ENCODE results near the gene UPB1.

The UPB1 gene

DNA sequence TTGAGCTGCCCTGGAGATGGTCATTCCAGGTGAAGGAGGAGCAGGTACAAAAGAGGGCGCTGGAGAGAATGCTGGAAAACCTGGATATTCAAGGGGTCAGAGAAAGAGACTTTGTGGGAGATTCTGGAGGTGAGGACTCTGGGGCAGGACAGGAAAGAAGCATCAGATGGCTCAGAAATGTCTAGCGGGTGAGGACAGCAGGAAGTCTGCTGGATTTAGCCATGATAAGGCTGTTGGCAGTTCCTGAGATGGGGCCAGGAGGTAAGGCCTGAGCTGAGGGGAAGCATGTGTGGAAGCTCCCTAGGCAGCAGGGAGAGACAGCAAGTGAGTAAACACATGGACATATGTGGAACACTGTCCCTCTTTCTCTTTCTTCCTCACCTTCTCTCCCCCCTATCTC lies 1.5 kb downstream of the UPB1 start:
- no peak for TF ChIP-seq FOXM1 (IDR thresholded peaks at IDR 0.05; ENCODE audit: borderline replicate concordance, low read depth)
- TF ChIP-seq RAD21 (IDR thresholded peaks at IDR 0.05; ENCODE audit: low read depth) = no peak
- no peak for TF ChIP-seq YY1 (IDR thresholded peaks at IDR 0.05; ENCODE audit: low read depth)
- TF ChIP-seq, protein P1, sequence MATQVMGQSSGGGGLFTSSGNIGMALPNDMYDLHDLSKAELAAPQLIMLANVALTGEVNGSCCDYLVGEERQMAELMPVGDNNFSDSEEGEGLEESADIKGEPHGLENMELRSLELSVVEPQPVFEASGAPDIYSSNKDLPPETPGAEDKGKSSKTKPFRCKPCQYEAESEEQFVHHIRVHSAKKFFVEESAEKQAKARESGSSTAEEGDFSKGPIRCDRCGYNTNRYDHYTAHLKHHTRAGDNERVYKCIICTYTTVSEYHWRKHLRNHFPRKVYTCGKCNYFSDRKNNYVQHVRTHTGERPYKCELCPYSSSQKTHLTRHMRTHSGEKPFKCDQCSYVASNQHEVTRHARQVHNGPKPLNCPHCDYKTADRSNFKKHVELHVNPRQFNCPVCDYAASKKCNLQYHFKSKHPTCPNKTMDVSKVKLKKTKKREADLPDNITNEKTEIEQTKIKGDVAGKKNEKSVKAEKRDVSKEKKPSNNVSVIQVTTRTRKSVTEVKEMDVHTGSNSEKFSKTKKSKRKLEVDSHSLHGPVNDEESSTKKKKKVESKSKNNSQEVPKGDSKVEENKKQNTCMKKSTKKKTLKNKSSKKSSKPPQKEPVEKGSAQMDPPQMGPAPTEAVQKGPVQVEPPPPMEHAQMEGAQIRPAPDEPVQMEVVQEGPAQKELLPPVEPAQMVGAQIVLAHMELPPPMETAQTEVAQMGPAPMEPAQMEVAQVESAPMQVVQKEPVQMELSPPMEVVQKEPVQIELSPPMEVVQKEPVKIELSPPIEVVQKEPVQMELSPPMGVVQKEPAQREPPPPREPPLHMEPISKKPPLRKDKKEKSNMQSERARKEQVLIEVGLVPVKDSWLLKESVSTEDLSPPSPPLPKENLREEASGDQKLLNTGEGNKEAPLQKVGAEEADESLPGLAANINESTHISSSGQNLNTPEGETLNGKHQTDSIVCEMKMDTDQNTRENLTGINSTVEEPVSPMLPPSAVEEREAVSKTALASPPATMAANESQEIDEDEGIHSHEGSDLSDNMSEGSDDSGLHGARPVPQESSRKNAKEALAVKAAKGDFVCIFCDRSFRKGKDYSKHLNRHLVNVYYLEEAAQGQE (IDR thresholded peaks at IDR 0.05; ENCODE audit: low read depth) = no peak
- no peak for TF ChIP-seq EGR1 (IDR thresholded peaks at IDR 0.05)
- no peak for TF ChIP-seq NFIC (IDR thresholded peaks at IDR 0.05)
- no peak for TF ChIP-seq EP300 (IDR thresholded peaks at IDR 0.05; ENCODE audit: borderline replicate concordance)
- no peak for TF ChIP-seq TAF1 (IDR thresholded peaks at IDR 0.05; ENCODE audit: low read depth)
- TF ChIP-seq TEAD4 (IDR thresholded peaks at IDR 0.05) = no peak
- TF ChIP-seq TCF12 (IDR thresholded peaks at IDR 0.05; ENCODE audit: low read depth) = no peak
- TF ChIP-seq ZBTB7A (IDR thresholded peaks at IDR 0.05; ENCODE audit: low read depth) = no peak
- TF ChIP-seq CEBPB (IDR thresholded peaks at IDR 0.05) = no peak
- TF ChIP-seq, protein P2, sequence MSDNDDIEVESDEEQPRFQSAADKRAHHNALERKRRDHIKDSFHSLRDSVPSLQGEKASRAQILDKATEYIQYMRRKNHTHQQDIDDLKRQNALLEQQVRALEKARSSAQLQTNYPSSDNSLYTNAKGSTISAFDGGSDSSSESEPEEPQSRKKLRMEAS (IDR thresholded peaks at IDR 0.05) = no peak
- TF ChIP-seq, protein P3, sequence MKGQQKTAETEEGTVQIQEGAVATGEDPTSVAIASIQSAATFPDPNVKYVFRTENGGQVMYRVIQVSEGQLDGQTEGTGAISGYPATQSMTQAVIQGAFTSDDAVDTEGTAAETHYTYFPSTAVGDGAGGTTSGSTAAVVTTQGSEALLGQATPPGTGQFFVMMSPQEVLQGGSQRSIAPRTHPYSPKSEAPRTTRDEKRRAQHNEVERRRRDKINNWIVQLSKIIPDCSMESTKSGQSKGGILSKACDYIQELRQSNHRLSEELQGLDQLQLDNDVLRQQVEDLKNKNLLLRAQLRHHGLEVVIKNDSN (IDR thresholded peaks at IDR 0.05) = no peak
- no peak for TF ChIP-seq CREB1 (IDR thresholded peaks at IDR 0.05; ENCODE audit: low read depth)

DNA sequence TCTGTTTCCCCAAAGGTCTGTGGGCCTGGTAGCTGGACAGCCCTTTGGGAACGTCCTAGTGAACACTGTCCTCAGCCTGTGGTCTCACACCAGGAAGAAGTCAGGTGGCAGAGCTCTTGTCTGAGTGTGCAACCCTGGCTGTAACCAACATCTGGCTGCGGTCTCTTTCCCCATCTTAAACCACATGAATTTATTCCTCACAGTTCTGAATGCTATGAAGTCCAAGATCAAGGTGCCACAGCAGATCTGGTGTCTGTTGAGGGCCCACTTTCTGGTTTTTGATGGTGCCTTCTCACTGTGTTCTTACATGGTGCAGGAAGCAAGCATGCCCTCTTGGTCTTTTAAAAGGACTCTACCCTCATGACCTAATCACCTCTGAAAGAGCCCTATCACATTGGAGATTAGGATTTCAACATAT lies 2.7 kb downstream of the UPB1 start:
- TF ChIP-seq EGR1 (IDR thresholded peaks at IDR 0.05) (no peak), ZBTB7A (IDR thresholded peaks at IDR 0.05; ENCODE audit: low read depth) (no peak), EP300 (IDR thresholded peaks at IDR 0.05; ENCODE audit: borderline replicate concordance) (no peak), NFIC (IDR thresholded peaks at IDR 0.05) (no peak), TAF1 (IDR thresholded peaks at IDR 0.05; ENCODE audit: low read depth) (no peak), FOXM1 (IDR thresholded peaks at IDR 0.05; ENCODE audit: borderline replicate concordance, low read depth) (no peak), YY1 (IDR thresholded peaks at IDR 0.05; ENCODE audit: low read depth) (no peak), CEBPB (IDR thresholded peaks at IDR 0.05) (no peak), TCF12 (IDR thresholded peaks at IDR 0.05; ENCODE audit: low read depth) (no peak), TEAD4 (IDR thresholded peaks at IDR 0.05) (no peak), RAD21 (IDR thresholded peaks at IDR 0.05; ENCODE audit: low read depth) (no peak), CREB1 (IDR thresholded peaks at IDR 0.05; ENCODE audit: low read depth) (no peak)
- TF ChIP-seq, protein P2 (IDR thresholded peaks at IDR 0.05) = no peak
- TF ChIP-seq, protein P1 (IDR thresholded peaks at IDR 0.05; ENCODE audit: low read depth) = no peak
- TF ChIP-seq, protein P3 (IDR thresholded peaks at IDR 0.05) = no peak

DNA sequence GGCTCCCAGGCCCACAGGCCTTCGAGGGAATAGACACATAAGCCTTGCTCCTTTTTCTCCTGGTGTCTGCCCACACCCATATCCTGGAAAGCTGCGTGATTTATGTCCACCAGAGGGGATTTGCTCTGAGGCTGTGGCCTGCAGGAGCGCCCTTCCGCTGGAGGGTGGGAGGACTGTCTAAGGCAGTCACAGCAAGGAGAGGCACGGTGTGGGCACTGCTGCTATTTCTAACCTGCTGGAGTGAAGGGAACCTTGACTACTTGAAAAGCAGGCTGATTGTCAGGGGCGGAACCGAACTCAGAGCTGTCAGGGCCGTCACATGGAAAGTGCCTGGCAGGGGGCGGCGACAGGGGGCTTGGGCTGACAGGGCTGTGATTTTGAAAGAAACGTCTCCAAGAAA lies 3.7 kb downstream of the UPB1 start:
- TF ChIP-seq EP300 (IDR thresholded peaks at IDR 0.05; ENCODE audit: borderline replicate concordance) = no peak

DNA sequence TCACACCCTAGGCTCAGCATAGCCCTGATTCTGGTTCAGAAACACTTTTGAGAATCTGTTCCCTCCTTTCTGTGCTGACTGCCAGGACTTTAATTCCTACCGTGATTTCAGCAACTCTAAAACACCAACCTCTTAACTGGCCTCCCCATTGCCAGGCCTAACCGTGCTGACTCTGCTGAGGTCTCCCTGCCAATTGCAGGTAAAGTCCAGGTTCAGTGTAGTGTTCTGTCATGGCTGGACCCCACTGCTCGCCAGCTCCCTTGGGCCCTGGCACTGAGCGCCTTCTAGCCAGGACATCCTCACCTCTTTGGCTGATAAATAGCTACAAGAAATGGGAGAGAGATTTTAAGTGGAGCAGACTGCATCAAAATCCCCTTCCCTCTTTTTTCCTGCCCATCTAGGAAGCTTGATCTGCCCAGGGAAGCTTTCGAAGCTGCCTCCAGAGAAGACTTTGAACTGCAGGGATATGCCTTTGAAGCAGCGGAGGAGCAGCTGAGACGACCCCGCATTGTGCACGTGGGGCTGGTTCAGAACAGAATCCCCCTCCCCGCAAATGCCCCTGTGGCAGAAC lies 4.7 kb downstream of the UPB1 start:
- TF ChIP-seq, protein P3 (IDR thresholded peaks at IDR 0.05) = no peak
- no peak for TF ChIP-seq RAD21 (IDR thresholded peaks at IDR 0.05; ENCODE audit: low read depth)
- TF ChIP-seq, protein P1 (IDR thresholded peaks at IDR 0.05; ENCODE audit: low read depth) = no peak
- TF ChIP-seq EP300 (IDR thresholded peaks at IDR 0.05; ENCODE audit: borderline replicate concordance) = no peak
- no peak for TF ChIP-seq EGR1 (IDR thresholded peaks at IDR 0.05)
- TF ChIP-seq TAF1 (IDR thresholded peaks at IDR 0.05; ENCODE audit: low read depth) = no peak
- TF ChIP-seq NFIC (IDR thresholded peaks at IDR 0.05) = no peak
- TF ChIP-seq YY1 (IDR thresholded peaks at IDR 0.05; ENCODE audit: low read depth) = no peak
- TF ChIP-seq FOXM1 (IDR thresholded peaks at IDR 0.05; ENCODE audit: borderline replicate concordance, low read depth) = no peak
- no peak for TF ChIP-seq CEBPB (IDR thresholded peaks at IDR 0.05)
- TF ChIP-seq, protein P2 (IDR thresholded peaks at IDR 0.05) = no peak
- no peak for TF ChIP-seq ZBTB7A (IDR thresholded peaks at IDR 0.05; ENCODE audit: low read depth)
- no peak for TF ChIP-seq CREB1 (IDR thresholded peaks at IDR 0.05; ENCODE audit: low read depth)
- TF ChIP-seq TCF12 (IDR thresholded peaks at IDR 0.05; ENCODE audit: low read depth) = no peak
- TF ChIP-seq TEAD4 (IDR thresholded peaks at IDR 0.05) = no peak

All from Ishikawa (cell line).